NCI-H524 treated with DMSO at 0.1 percent for 48 hours (cell line): Measurements from ENCODE around the gene MTX2.
"Not testable (repeated sequence)": the region's sequence is repeated elsewhere in the genome, so short reads cannot be mapped to it uniquely, and the experiment has no call there.

Source experiments
- DNase-seq: peaks from one replicate; lab custom pipeline; 2025; lab: John Stamatoyannopoulos, UW

The MTX2 gene

GRCh38 chr2:176285321-176285720 lies 16.1 kb downstream of the MTX2 start:
- DNase-seq: no peak

GRCh38 chr2:176291335-176291734 lies 22.1 kb downstream of the MTX2 start:
- no peak for DNase-seq

- no peak for DNase-seq
These were observed 22.6 kb downstream of the MTX2 start for GRCh38 chr2:176291809-176292283.

GRCh38 chr2:176292608-176293007 lies 23.4 kb downstream of the MTX2 start:
- no peak for DNase-seq

- no peak for DNase-seq
These were observed 24.1 kb downstream of the MTX2 start for GRCh38 chr2:176293334-176293733.

GRCh38 chr2:176297067-176297466 lies 27.8 kb downstream of the MTX2 start:
- DNase-seq: no peak

GRCh38 chr2:176297737-176298136 lies 28.5 kb downstream of the MTX2 start:
- no peak for DNase-seq

GRCh38 chr2:176306020-176306419 lies 36.8 kb downstream of the MTX2 start:
- not testable (repeated sequence) for DNase-seq

GRCh38 chr2:176317199-176317598 lies 48.0 kb downstream of the MTX2 start:
- DNase-seq: no peak

- no peak for DNase-seq
These were observed 48.4 kb downstream of the MTX2 start for GRCh38 chr2:176317623-176318065.

GRCh38 chr2:176321916-176322315 lies 52.7 kb downstream of the MTX2 start:
- DNase-seq: no peak

GRCh38 chr2:176324862-176325261 lies 55.6 kb downstream of the MTX2 start:
- no peak for DNase-seq

GRCh38 chr2:176325732-176326131 lies 56.5 kb downstream of the MTX2 start:
- DNase-seq: no peak

- DNase-seq: no peak
These were observed 58.9 kb downstream of the MTX2 start for GRCh38 chr2:176328149-176328548.

GRCh38 chr2:176330612-176331011 lies 61.4 kb downstream of the MTX2 start:
- DNase-seq: no peak

- DNase-seq: no peak
These were observed 62.4 kb downstream of the MTX2 start for GRCh38 chr2:176331646-176332045.

- no peak for DNase-seq
These were observed 65.5 kb downstream of the MTX2 start for GRCh38 chr2:176334729-176335128.

- DNase-seq: no peak
These were observed 69.2 kb downstream of the MTX2 start for GRCh38 chr2:176338395-176338794.

- no peak for DNase-seq
These were observed 70.0 kb downstream of the MTX2 start for GRCh38 chr2:176339208-176339607.

GRCh38 chr2:176356251-176356650 lies 87.0 kb downstream of the MTX2 start:
- no peak for DNase-seq

GRCh38 chr2:176364273-176364977 lies 95.2 kb downstream of the MTX2 start:
- DNase-seq: no peak

- no peak for DNase-seq
These were observed 99.1 kb downstream of the MTX2 start for GRCh38 chr2:176368349-176368748.

GRCh38 chr2:176370467-176371171 lies 101.4 kb downstream of the MTX2 start:
- DNase-seq: peak; percentile 55
